GM12878 (cell line): ENCODE measurements around the gene MORN4. TPM values are rescaled to one million over a fixed set of nuclear protein-coding genes. Genes with fewer than 3 reads are reported as not detected.

Experiments
- ATAC-seq: fragments of 200-7000 bp; cut with Tn5 transposase; 3 replicates; pipeline ENCODE4 v1.9.1; 2020; ENCODE audit warnings: mild to moderate bottlenecking, moderate library complexity
- BruUV-seq: library from RNA; stranded (reverse); fragments of 400-500 nt; replicated peaks from 2 replicates; lab custom pipeline; 2021; lab: Mats Ljungman, UMichigan
- CTCF ChIA-PET: fragments of 300-600 bp; sonication (Branson Sonifier 250); formaldehyde crosslinking; extraction: SDS; loops from one replicate; lab custom pipeline; 2021; ENCODE audit warnings: inconsistent platforms; lab: Yijun Ruan, JAX
- POLR2A ChIA-PET: fragments of 350-600 bp; formaldehyde crosslinking; extraction: SDS; loops from one replicate; lab custom pipeline; 2021; ENCODE audit warnings: inconsistent platforms; lab: Charles Lee
- RAD21 ChIA-PET: fragments of 300-600 bp; sonication (Branson Sonifier 250); formaldehyde crosslinking; loops from one replicate; lab custom pipeline; 2023; ENCODE audit warnings: antibody characterized with exemption; ENCODE audit not compliant: unreplicated experiment; lab: Charles Lee
- SMC1A ChIA-PET: fragments of 300-600 bp; sonication (Branson Sonifier 250); formaldehyde crosslinking; loops from one replicate; lab custom pipeline; 2023; ENCODE audit not compliant: unreplicated experiment, uncharacterized antibody; lab: Charles Lee
- DNase-seq: peaks from one replicate; pipeline ENCODE4 v3.0.0-alpha.2; 2011; ENCODE audit warnings: low read depth, low spot score
- FAIRE-seq: peaks from 3 replicates; lab custom pipeline; 2011; peaks lifted over from hg19 to GRCh38; lab: Jason Lieb, UNC
- H2AFZ ChIP-seq: 2 replicates; pipeline ENCODE4 v1.6.0; 2011; ENCODE audit warnings: low read depth, low read length, control low read depth; ENCODE audit not compliant: control insufficient read depth
- H3K27ac ChIP-seq: 2 replicates; pipeline ENCODE4 v1.5.1; 2011; ENCODE audit warnings: control low read depth; ENCODE audit not compliant: control insufficient read depth, insufficient read depth
- H3K27me3 ChIP-seq, 2 experiments: replicated peaks in 1 of 2; 2 replicates each; pipeline versions ENCODE4 v1.6.0 to v1.6.1; 2011; ENCODE audit warnings: low read length in 1 of 2; ENCODE audit not compliant: control insufficient read depth in 2 of 2, insufficient read depth in 2 of 2
- H3K36me3 ChIP-seq, 2 experiments: 2 replicates each; pipeline ENCODE4 v1.5.1; 2011; ENCODE audit warnings: low read length in 1 of 2; ENCODE audit not compliant: control insufficient read depth in 2 of 2, insufficient read depth in 2 of 2
- H3K4me1 ChIP-seq: 2 replicates; pipeline ENCODE4 v1.6.1; 2011; ENCODE audit warnings: mild to moderate bottlenecking, low read length, moderate library complexity, mixed read lengths; ENCODE audit not compliant: control insufficient read depth, insufficient read depth
- H3K4me2 ChIP-seq: 2 replicates; pipeline ENCODE4 v1.6.0; 2011; ENCODE audit warnings: control low read depth; ENCODE audit not compliant: control insufficient read depth, insufficient read depth
- H3K4me3 ChIP-seq: fragments of 200-600 bp; sonication (generic); 2 replicates; pipeline ENCODE4 v1.5.1; 2016
- H3K79me2 ChIP-seq: 2 replicates; pipeline ENCODE4 v1.6.0; 2011; ENCODE audit warnings: low read length; ENCODE audit not compliant: control insufficient read depth, insufficient read depth
- H3K9ac ChIP-seq: 2 replicates; pipeline ENCODE4 v1.8.0; 2011; ENCODE audit warnings: low read length, control low read depth, mixed read lengths; ENCODE audit not compliant: control insufficient read depth, insufficient read depth
- H3K9me3 ChIP-seq: replicated peaks from 3 replicates; pipeline ENCODE4 v1.5.1; 2011; ENCODE audit warnings: mild to moderate bottlenecking, low read length; ENCODE audit not compliant: control insufficient read depth, insufficient read depth
- H4K20me1 ChIP-seq: 2 replicates; pipeline ENCODE4 v1.6.0; 2011; ENCODE audit not compliant: control insufficient read depth, insufficient read depth
- BRCA1 ChIP-seq: IDR thresholded peaks from 2 replicates; pipeline ENCODE4 v1.6.1; 2011; ENCODE audit warnings: low read depth, low read length, improper control_type of control experiment
- CBFB ChIP-seq: IDR thresholded peaks from 2 replicates; pipeline ENCODE4 v1.6.1; 2016; ENCODE audit warnings: antibody characterized with exemption, low read depth
- EGR1 ChIP-seq, 2 experiments: IDR thresholded peaks; 1 replicate in 1 of 2; 2 replicates in 1 of 2; pipeline ENCODE4 v1.6.1; 2011 to 2012; ENCODE audit warnings: low read depth in 2 of 2, low read length in 2 of 2, borderline replicate concordance in 1 of 2, mild to moderate bottlenecking in 1 of 2, moderate library complexity in 1 of 2
- EP300 ChIP-seq, 2 experiments: fragments of 150-350 bp in 1 of 2; IDR thresholded peaks; 2 replicates each; pipeline ENCODE4 v1.6.1; 2011 to 2012; ENCODE audit warnings: low read depth in 2 of 2, low read length in 2 of 2, borderline replicate concordance in 1 of 2, improper control_type of control experiment in 1 of 2, inconsistent platforms in 1 of 2; ENCODE audit not compliant: control insufficient read depth in 1 of 2
- HCFC1 ChIP-seq: fragments of 150-350 bp; IDR thresholded peaks from 2 replicates; pipeline ENCODE4 v1.6.1; 2014; ENCODE audit warnings: low read length
- HSF1 ChIP-seq: fragments of 150-350 bp; IDR thresholded peaks from 2 replicates; pipeline ENCODE4 v1.6.1; 2014; ENCODE audit warnings: mild to moderate bottlenecking, low read depth, low read length
- MEF2A ChIP-seq: IDR thresholded peaks from 2 replicates; pipeline ENCODE4 v1.6.1; 2011; ENCODE audit warnings: low read depth, mild to moderate bottlenecking, low read length, moderate library complexity; ENCODE audit not compliant: insufficient read depth
- SMC3 ChIP-seq: IDR thresholded peaks from 2 replicates; pipeline ENCODE4 v1.6.1; 2011; ENCODE audit warnings: low read length, improper control_type of control experiment, borderline replicate concordance
- STAT1 ChIP-seq: fragments of 450-650 bp; conservative IDR thresholded peaks from 2 replicates; pipeline ENCODE4 v1.6.1; 2014; ENCODE audit warnings: antibody characterized with exemption, mild to moderate bottlenecking
- SUZ12 ChIP-seq: fragments of 200-600 bp; sonication (generic); IDR thresholded peaks from one replicate; pipeline ENCODE4 v1.6.1; 2018; ENCODE audit warnings: antibody characterized with exemption, mild to moderate bottlenecking; ENCODE audit not compliant: unreplicated experiment
- TBL1XR1 ChIP-seq: IDR thresholded peaks from 2 replicates; pipeline ENCODE4 v1.6.1; 2012; ENCODE audit warnings: low read depth, low read length, improper control_type of control experiment
- ZNF24 ChIP-seq: fragments of 450-650 bp; IDR thresholded peaks from 2 replicates; pipeline ENCODE4 v1.6.1; 2017; ENCODE audit warnings: antibody characterized with exemption, mild to moderate bottlenecking
- WGBS: methylation state at CpG from one replicate; pipeline ENCODE4 v1.1.6; 2016; ENCODE audit warnings: low lambda C conversion rate; ENCODE audit not compliant: insufficient replicate concordance, insufficient coverage; ENCODE audit errors: missing lambda C conversion rate; 5-methylcytosine and 5-hydroxymethylcytosine counted together
- in situ Hi-C: fragments of 300-500 bp; cut with MboI; formaldehyde crosslinking; loops from 9 replicates; pipeline ENCODE4 v1.14.3; 2018; ENCODE audit warnings: mixed read lengths
- intact Hi-C: fragments of 100-400 bp; cut with micrococcal nuclease; formaldehyde crosslinking; loops from one replicate; pipeline ENCODE4 v1.14.2; 2022; ENCODE audit not compliant: unreplicated experiment
- polyA plus RNA-seq, 11 experiments: library from polyadenylated mRNA; depleted of rRNA in 4 of 11; unstranded in 6 of 11; stranded (reverse) in 5 of 11; fragments of >200 nt; fragmentation: Nextera tagmentation in 4 of 11; fragmentation: Illumina TruSeq in 1 of 11; extraction: Ambion mirVana in 4 of 11; extraction: Trizol in 1 of 11; gene quantifications; 1 replicate in 1 of 11; 2 replicates in 10 of 11; pipeline versions ENCODE4 v1.2.1 to v1.2.3, GENCODE V29; 2011 to 2016; ENCODE audit warnings: inconsistent platforms in 2 of 11, missing spikeins in 2 of 11, low read depth in 1 of 11
- total RNA-seq, 4 experiments: library from RNA; depleted of rRNA in 3 of 4; stranded (reverse); fragments of >200 nt in 3 of 4; fragmentation: Illumina TruSeq in 1 of 4; extraction: Trizol in 1 of 4; gene quantifications; 2 replicates each; pipeline versions ENCODE4 v1.2.1 to v1.2.3, GENCODE V29; 2013 to 2021

The MORN4 gene
- total and polyA plus RNA-seq, 10 of the 15 experiments (the other 5 are each of a cell fraction or from before 2014, with no cell fraction given), result 1.3 to 5.5 (median 2.6) TPM

GRCh38 chr10:97667463-97667862, 34.2 kb upstream of the MORN4 start:
- no peak overlapping the region for H3K9ac ChIP-seq
- no peaks in the 10 kb centered on the region for H3K9me3 ChIP-seq
- no peaks in the 10 kb centered on the region for H3K4me1 ChIP-seq
- no peak overlapping the region for H3K4me3 ChIP-seq
- no peak overlapping the region for H2AFZ ChIP-seq
- no peak for TF ChIP-seq EGR1 (IDR thresholded peaks at IDR 0.05; ENCODE audit: borderline replicate concordance in 1 of 2, low read depth in 2 of 2, low read length in 2 of 2)
- no peak for TF ChIP-seq BRCA1
- no peak for TF ChIP-seq ZNF24
- H3K4me2 ChIP-seq, result no peak overlapping the region
- no peaks in the 10 kb centered on the region for H4K20me1 ChIP-seq
- H3K27me3 ChIP-seq, result no peaks in the 10 kb centered on the region
- H3K27ac ChIP-seq, result no peak overlapping the region
- ATAC-seq (no peak), DNase-seq (no peak), FAIRE-seq (no peak)
- H3K79me2 ChIP-seq, result no peaks in the 10 kb centered on the region
- BruUV-seq, result no TSS peak
- ChIA-PET SMC1A (no interaction called here), RAD21 (no interaction called here), POLR2A (no interaction called here), CTCF (interaction anchor here (1.5 kb wide), 1 partner anchor 16 kb away, joined by 4 read pairs; no protein-coding TSS in a partner anchor)
- intact Hi-C loops (no loop called here), in situ Hi-C loops (no loop called here)
- WGBS, result 86% methylated on average over 6 of the region's 6 CpGs
- H3K36me3 ChIP-seq, result peaks cover 2 to 8% of the 10 kb centered on the region in 2 experiments

GRCh38 chr10:97666992-97667391, 33.7 kb upstream of the MORN4 start:
- no peak overlapping the region for H2AFZ ChIP-seq
- no TSS peak for BruUV-seq
- H3K27me3 ChIP-seq, result no peaks in the 10 kb centered on the region
- ATAC-seq (no peak), FAIRE-seq (no peak), DNase-seq (no peak)
- H3K79me2 ChIP-seq, result no peaks in the 10 kb centered on the region
- H3K36me3 ChIP-seq, result peaks cover 2 to 11% of the 10 kb centered on the region in 2 experiments
- intact Hi-C loops, result no loop called here
- in situ Hi-C loops, result no loop called here
- no peak overlapping the region for H3K4me3 ChIP-seq
- SMC1A ChIA-PET, result no interaction called here
- CTCF ChIA-PET, result interaction anchor here (1.5 kb wide), 1 partner anchor 17 kb away, joined by 4 read pairs; no protein-coding TSS in a partner anchor
- 99% methylated on average over 7 of the region's 7 CpGs for WGBS
- no peak overlapping the region for H3K27ac ChIP-seq
- RAD21 ChIA-PET, result no interaction called here
- H3K4me2 ChIP-seq, result no peak overlapping the region
- no peaks in the 10 kb centered on the region for H3K4me1 ChIP-seq
- POLR2A ChIA-PET, result no interaction called here
- no peaks in the 10 kb centered on the region for H4K20me1 ChIP-seq
- no peaks in the 10 kb centered on the region for H3K9me3 ChIP-seq
- no peak overlapping the region for H3K9ac ChIP-seq
- TF ChIP-seq EP300 (IDR thresholded peaks at IDR 0.05; ENCODE audit: borderline replicate concordance in 1 of 2, control insufficient read depth in 1 of 2, low read depth in 2 of 2, low read length in 2 of 2), result no peak
- TF ChIP-seq SUZ12, result no peak
- no peak for TF ChIP-seq CBFB
- no peak for TF ChIP-seq HCFC1
- no peak for TF ChIP-seq TBL1XR1
- no peak for TF ChIP-seq HSF1
- no peak for TF ChIP-seq MEF2A
- no peak for TF ChIP-seq STAT1
- TF ChIP-seq SMC3, result no peak
